Transverse colon (tissue), 4 donors: Measurements from ENCODE around the gene NR3C2. TPM values are rescaled to one million over a fixed set of nuclear protein-coding genes. Genes with fewer than 3 reads are reported as not detected.

Source experiments
- DNase-seq: peaks from one replicate; pipeline ENCODE4 v3.0.0-alpha.2; 2019
- H3K27ac ChIP-seq, 4 donors: fragments of 200-600 bp; sonication (generic); 2 replicates each; pipeline ENCODE4 v1.5.1; 2016 to 2018; ENCODE audit warnings: inconsistent platforms in 4 of 4
- H3K27me3 ChIP-seq: fragments of 200-600 bp; sonication (generic); 2 replicates; pipeline ENCODE4 v1.5.1; 2017; ENCODE audit warnings: inconsistent platforms
- H3K36me3 ChIP-seq, 4 donors: fragments of 200-600 bp; sonication (generic); 2 replicates each; pipeline ENCODE4 v1.5.1; 2017 to 2019; ENCODE audit warnings: inconsistent platforms in 4 of 4
- H3K4me1 ChIP-seq, 4 donors: fragments of 200-600 bp; sonication (generic); 2 replicates each; pipeline ENCODE4 v1.5.1; 2017 to 2020; ENCODE audit warnings: inconsistent platforms in 4 of 4
- H3K4me3 ChIP-seq, 4 donors: fragments of 200-600 bp; sonication (generic); 1 replicate in 1 of 4; 2 replicates in 3 of 4; pipeline versions ENCODE4 v1.5.1 to v1.6.1; 2017 to 2019; ENCODE audit warnings: inconsistent platforms in 4 of 4
- H3K9me3 ChIP-seq, 2 donors: fragments of 200-600 bp; sonication (generic); 2 replicates each; pipeline ENCODE4 v1.5.1; 2017 to 2019; ENCODE audit warnings: inconsistent platforms in 2 of 2
- CTCF ChIP-seq, 5 experiments: fragments of 200-600 bp in 3 of 5; fragments of 450-650 bp in 2 of 5; sonication (generic) in 3 of 5; IDR thresholded peaks; 1 replicate in 2 of 5; 2 replicates in 3 of 5; pipeline ENCODE4 v1.5.1; 2016 to 2017; ENCODE audit warnings: antibody characterized with exemption in 5 of 5, inconsistent platforms in 3 of 5, mild to moderate bottlenecking in 2 of 5, moderate library complexity in 1 of 5
- EP300 ChIP-seq: sonication (generic); formaldehyde crosslinking; IDR thresholded peaks from one replicate; pipeline ENCODE4 v1.6.1; 2017; ENCODE audit warnings: antibody characterized with exemption, low read depth
- POLR2A ChIP-seq: fragments of 450-650 bp; IDR thresholded peaks from one replicate; pipeline ENCODE4 v1.6.1; 2016; ENCODE audit warnings: antibody characterized with exemption, mild to moderate bottlenecking, moderate library complexity
- POLR2AphosphoS5 ChIP-seq, 3 donors: sonication (generic); formaldehyde crosslinking; IDR thresholded peaks; one replicate each; pipeline ENCODE4 v1.6.1; 2016; ENCODE audit warnings: antibody characterized with exemption in 3 of 3
- WGBS, 2 donors: methylation state at CpG; one replicate each; pipeline ENCODE4 v1.1.5; 2018; ENCODE audit warnings: low coverage in 1 of 2; 5-methylcytosine and 5-hydroxymethylcytosine counted together
- in situ Hi-C, 4 donors: fragments of 200-750 bp; cut with MboI; loops; one replicate each; pipeline versions ENCODE4 v1.15.0 to v1.15.1; 2017; ENCODE audit warnings: low sequenced_read_pairs in 3 of 4, low pct_ligation_motif_present in 1 of 4, low pct_unique_long_range_greater_than_20kb in 1 of 4
- intact Hi-C: fragments of 100-400 bp; cut with DNase I; formaldehyde crosslinking; loops from one replicate; pipeline ENCODE4 v1.15.1; 2023; ENCODE audit warnings: low total_unique reads
- total RNA-seq, 4 donors: library from RNA; depleted of rRNA; stranded (reverse); fragments of >200 nt; gene quantifications; one replicate each; pipeline ENCODE4 v1.1.0, GENCODE V29; 2016

NR3C2 gene
- total RNA-seq, 4 donors from 2014 or later, result 55.5 to 147 (median 125) TPM

- TF ChIP-seq POLR2AphosphoS5 (IDR thresholded peaks at IDR 0.05), result no peak
- no peak for TF ChIP-seq EP300
- TF ChIP-seq CTCF (IDR thresholded peaks at IDR 0.05), result no peak
- no peak for TF ChIP-seq POLR2A
- intact Hi-C loops, result no loop called here
- no peaks in the 10 kb centered on the region for H3K27me3 ChIP-seq
Measured at GRCh38 chr4:148311526-148311925, 130.7 kb downstream of the NR3C2 start.

GRCh38 chr4:148310756-148311155 is 131.5 kb downstream of the NR3C2 start:
- no peak overlapping the region for H3K4me3 ChIP-seq
- no peak for DNase-seq
- TF ChIP-seq POLR2A (no peak), POLR2AphosphoS5 (IDR thresholded peaks at IDR 0.05) (no peak), EP300 (no peak)
- H3K9me3 ChIP-seq, result no peaks in the 10 kb centered on the region
- no peaks in the 10 kb centered on the region for H3K36me3 ChIP-seq
- H3K27ac ChIP-seq, result no peak overlapping the region
- in situ Hi-C loops (no loop called here), intact Hi-C loops (no loop called here)
- peaks cover 0 to 35% (median 3%) of the 10 kb centered on the region in 4 donors for H3K4me1 ChIP-seq
- WGBS, 2 donors, result 82 to 85% methylated on average over 3 of the region's 3 CpGs
- no peaks in the 10 kb centered on the region for H3K27me3 ChIP-seq

More at GRCh38 chr4:148311526-148311925, 130.7 kb downstream of the NR3C2 start:
- H3K4me1 ChIP-seq, result peaks cover 0 to 27% (median 2%) of the 10 kb centered on the region in 4 donors
- H3K9me3 ChIP-seq, result no peaks in the 10 kb centered on the region
- H3K4me3 ChIP-seq, result no peak overlapping the region
- in situ Hi-C loops, result no loop called here
- no peak for DNase-seq
- no peak overlapping the region for H3K27ac ChIP-seq
- H3K36me3 ChIP-seq, result no peaks in the 10 kb centered on the region

GRCh38 chr4:148305751-148306150 is 136.5 kb downstream of the NR3C2 start:
- in situ Hi-C loops (no loop called here), intact Hi-C loops (no loop called here)
- TF ChIP-seq POLR2AphosphoS5 (IDR thresholded peaks at IDR 0.05) (no peak), POLR2A (no peak), EP300 (no peak), CTCF (IDR thresholded peaks at IDR 0.05) (no peak)
- Histone ChIP-seq H3K9me3 (peaks cover 3 to 4% of the 10 kb centered on the region in 2 donors), H3K27ac (no peak overlapping the region), H3K4me1 (peaks cover 0 to 24% (median 3%) of the 10 kb centered on the region in 4 donors), H3K36me3 (no peaks in the 10 kb centered on the region), H3K27me3 (no peaks in the 10 kb centered on the region), H3K4me3 (no peak overlapping the region)
- no peak for DNase-seq
- whole genome bisulfite sequencing, 2 donors, result 59 to 71% methylated on average over 3 of the region's 3 CpGs

GRCh38 chr4:148302416-148302815 is 139.8 kb downstream of the NR3C2 start:
- Histone ChIP-seq H3K4me1 (peaks cover 0 to 21% (median 6%) of the 10 kb centered on the region in 4 donors), H3K9me3 (peaks cover 4 to 5% of the 10 kb centered on the region in 2 donors), H3K27ac (no peak overlapping the region), H3K4me3 (no peak overlapping the region), H3K27me3 (no peaks in the 10 kb centered on the region), H3K36me3 (no peaks in the 10 kb centered on the region)
- 60 to 95% methylated on average over 1 of the region's 1 CpG for WGBS, 2 donors
- no peak for TF ChIP-seq CTCF (IDR thresholded peaks at IDR 0.05)
- no peak for TF ChIP-seq POLR2AphosphoS5 (IDR thresholded peaks at IDR 0.05)
- no peak for TF ChIP-seq POLR2A
- TF ChIP-seq EP300, result no peak
- no peak for DNase-seq
- in situ Hi-C loops (no loop called here), intact Hi-C loops (no loop called here)

- DNase-seq, result no peak
- Histone ChIP-seq H3K36me3 (no peaks in the 10 kb centered on the region), H3K4me3 (no peak overlapping the region), H3K4me1 (peaks cover 0 to 8% (median 3%) of the 10 kb centered on the region in 4 donors), H3K27ac (no peak overlapping the region), H3K9me3 (peaks cover 4 to 5% of the 10 kb centered on the region in 2 donors), H3K27me3 (no peaks in the 10 kb centered on the region)
- intact Hi-C loops (no loop called here), in situ Hi-C loops (no loop called here)
- TF ChIP-seq EP300 (no peak), POLR2AphosphoS5 (IDR thresholded peaks at IDR 0.05) (no peak), CTCF (IDR thresholded peaks at IDR 0.05) (no peak), POLR2A (no peak)
- 90% methylated on average over 1 of the region's 1 CpG; no CpG with 5 or more reads in 1 of the 2 donors for WGBS, 2 donors
Measured at GRCh38 chr4:148300877-148301276, 141.3 kb downstream of the NR3C2 start.
